HG03575 (cell line): ENCODE data around the gene SAP25.
"Not testable (repeated sequence)": the region's sequence is repeated elsewhere in the genome, so short reads cannot be mapped to it uniquely, and the experiment has no call there.

Experiments used
- ATAC-seq: cut with Tn5 transposase; IDR thresholded peaks from one replicate; pipeline ENCODE4 v1.9.1; 2021; ENCODE audit not compliant: unreplicated experiment, insufficient number of reproducible peaks, low FRiP score; ENCODE audit errors: extremely low read depth

Gene SAP25

DNA sequence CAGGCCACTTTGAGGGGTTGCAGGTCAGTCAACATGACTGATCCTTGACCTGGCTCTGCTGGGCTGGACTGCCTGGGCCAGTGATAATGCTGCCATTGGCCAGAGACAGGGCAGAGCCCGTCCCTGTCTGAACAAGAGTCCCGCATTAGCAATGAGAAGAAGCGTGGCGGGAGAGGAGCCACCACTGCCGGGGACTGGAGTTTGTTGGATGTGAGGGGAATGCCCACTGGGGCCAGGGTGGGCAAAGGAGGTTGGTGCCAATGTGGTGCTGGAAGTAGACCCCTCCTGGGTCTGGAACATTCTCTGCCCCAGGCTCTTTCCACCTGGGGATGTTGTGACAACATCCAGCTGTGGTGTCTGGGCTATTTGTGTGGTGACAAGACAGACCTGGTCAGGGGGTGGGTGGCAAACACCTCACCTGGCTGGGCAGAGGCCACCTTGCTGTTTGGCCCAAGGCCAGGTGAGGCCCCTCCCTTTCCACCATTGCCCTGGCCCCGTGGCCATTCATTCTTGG lies 7.6 kb downstream of the SAP25 start:
- ATAC-seq: no peak

DNA sequence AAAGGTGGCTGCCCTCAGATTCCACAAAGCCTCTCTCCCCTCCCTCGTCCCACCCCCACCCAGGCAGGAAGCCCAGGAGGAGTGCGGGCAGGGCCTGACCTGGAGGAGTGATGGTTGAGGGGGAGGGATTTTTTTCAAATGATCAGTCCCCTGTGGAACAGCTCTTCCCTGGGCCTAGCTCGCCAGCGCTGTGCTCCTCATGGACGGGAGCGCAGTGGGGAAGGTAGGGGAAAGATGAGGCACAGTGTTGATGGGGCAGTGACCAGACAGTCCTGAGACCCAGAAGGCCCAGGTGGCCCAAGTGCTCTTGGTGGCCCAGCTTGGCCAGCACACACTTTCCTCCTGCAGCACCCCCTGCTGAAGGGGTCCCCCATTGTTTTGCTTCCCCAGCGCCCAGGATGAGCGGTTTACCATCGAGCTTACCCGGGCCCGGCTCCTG lies 8.5 kb downstream of the SAP25 start:
- no peak for ATAC-seq

DNA sequence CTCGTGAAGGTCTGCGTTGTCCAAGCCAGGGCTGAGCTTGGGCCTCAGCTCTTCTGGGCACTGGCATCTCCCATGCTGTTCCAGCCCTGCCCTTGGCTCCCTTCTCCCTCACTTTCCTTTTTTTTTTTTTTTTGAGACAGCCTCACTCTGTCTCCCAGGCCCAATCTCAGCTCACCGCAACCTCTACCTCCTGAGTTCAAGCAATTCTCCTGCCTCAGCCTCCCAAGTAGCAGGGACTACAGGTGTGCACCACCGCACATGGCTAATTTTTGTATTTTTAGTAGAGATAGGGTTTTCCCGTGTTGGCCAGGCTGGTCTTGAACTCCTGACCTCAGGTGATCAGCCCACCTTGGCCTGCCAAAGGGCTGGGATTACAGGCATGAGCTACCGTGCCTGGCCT lies 9.3 kb downstream of the SAP25 start:
- not testable (repeated sequence) for ATAC-seq

- no peak for ATAC-seq
Measured at GRCh38 chr7:100563809-100564400, 9.8 kb downstream of the SAP25 start.

GRCh38 chr7:100563100-100563564 lies 10.6 kb downstream of the SAP25 start:
- no peak for ATAC-seq

DNA sequence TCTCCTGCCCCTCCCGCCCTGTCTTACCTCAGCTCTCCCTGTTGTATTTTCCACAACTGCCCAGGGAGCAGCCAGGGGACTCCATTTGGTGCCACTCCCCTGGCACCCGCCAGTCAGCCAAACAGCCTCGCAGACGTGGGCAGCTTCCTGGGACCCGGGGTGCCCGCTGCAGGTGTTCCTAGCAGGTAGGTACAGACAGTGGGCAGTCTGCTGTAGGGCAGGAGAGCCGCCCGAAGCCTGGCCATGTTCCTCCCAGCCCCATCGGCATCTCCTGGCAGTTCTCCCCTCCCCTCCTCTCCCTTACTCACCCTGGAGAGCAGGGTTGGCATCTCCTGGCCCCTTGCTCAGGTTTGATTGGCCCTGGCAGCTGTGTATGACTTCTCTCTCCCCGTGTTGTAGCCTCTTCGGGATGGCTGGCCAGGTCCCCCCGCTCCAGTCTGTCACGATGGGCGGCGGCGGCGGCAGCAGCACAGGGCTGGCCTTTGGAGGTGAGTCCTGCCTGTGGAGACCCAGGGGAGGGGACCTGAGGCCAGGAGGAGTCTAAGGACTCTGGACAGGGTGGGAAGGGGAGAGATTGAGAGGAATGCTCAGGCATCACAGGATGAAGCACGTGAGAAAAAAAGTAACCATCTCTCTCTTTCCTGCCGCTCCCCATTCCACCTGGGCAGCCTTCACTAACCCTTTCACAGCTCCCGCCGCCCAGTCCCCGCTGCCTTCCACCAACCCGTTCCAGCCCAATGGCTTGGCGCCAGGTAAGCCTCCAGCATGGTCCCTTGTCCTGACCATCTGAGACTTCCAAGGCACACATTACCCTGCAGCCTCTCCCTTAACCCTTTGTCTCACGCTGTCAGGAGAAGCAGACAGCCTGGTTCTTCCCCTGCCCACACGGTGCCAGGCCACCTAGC lies 11.3 kb downstream of the SAP25 start:
- ATAC-seq: no peak

- no peak for ATAC-seq
Measured at GRCh38 chr7:100561491-100562194, 12.1 kb downstream of the SAP25 start.

- ATAC-seq: no peak
Measured at GRCh38 chr7:100559127-100559526, 14.6 kb downstream of the SAP25 start.

- no peak for ATAC-seq
Measured at GRCh38 chr7:100556541-100556940, 17.2 kb downstream of the SAP25 start.

- no peak for ATAC-seq
Measured at GRCh38 chr7:100555701-100556100, 18.0 kb downstream of the SAP25 start.

- ATAC-seq: no peak
Measured at GRCh38 chr7:100553032-100553431, 20.7 kb downstream of the SAP25 start.

DNA sequence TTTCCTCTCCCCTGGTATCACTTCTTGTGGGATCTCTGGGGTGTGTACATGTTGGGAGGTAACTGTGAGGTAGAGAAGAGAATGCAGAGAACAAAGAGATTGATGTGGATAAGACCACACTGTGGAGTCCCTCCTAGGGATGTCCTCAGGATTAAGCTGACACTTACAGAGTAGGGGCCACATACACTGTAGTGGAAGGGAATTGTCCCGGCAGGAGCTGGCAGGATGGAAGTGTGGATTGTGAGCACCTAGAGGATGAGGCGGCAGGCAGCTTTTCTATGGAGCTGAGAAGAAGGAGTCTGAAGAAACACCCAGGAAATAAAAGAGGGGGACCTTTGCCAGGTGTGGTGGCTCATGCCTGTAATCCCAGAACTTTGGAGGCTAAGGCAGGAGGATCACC lies 21.2 kb downstream of the SAP25 start:
- ATAC-seq: no peak

GRCh38 chr7:100548446-100548845 lies 25.3 kb downstream of the SAP25 start:
- not testable (repeated sequence) for ATAC-seq

DNA sequence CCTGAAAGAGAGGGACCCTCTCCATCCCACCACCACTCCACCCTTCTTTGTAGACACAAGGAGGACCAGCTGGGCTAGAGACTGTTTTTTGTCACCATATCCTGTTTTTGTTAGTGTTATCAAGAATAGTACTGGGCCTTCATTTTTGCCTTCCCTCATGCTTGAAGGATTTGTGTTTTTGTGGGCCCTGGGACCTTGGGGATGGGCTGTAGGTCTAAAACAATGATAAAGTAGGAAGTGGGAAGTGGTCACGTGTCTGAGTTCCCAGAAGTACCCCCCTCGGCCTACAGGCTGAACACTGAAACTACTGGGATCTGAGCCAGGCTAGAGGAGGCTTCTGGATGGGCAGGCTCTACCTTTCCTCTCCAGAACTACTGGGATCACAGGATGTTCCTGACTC lies 25.8 kb downstream of the SAP25 start:
- no peak for ATAC-seq

- no peak for ATAC-seq
Measured at GRCh38 chr7:100546926-100547800, 26.5 kb downstream of the SAP25 start.

GRCh38 chr7:100546129-100546925 lies 27.4 kb downstream of the SAP25 start:
- no peak for ATAC-seq

DNA sequence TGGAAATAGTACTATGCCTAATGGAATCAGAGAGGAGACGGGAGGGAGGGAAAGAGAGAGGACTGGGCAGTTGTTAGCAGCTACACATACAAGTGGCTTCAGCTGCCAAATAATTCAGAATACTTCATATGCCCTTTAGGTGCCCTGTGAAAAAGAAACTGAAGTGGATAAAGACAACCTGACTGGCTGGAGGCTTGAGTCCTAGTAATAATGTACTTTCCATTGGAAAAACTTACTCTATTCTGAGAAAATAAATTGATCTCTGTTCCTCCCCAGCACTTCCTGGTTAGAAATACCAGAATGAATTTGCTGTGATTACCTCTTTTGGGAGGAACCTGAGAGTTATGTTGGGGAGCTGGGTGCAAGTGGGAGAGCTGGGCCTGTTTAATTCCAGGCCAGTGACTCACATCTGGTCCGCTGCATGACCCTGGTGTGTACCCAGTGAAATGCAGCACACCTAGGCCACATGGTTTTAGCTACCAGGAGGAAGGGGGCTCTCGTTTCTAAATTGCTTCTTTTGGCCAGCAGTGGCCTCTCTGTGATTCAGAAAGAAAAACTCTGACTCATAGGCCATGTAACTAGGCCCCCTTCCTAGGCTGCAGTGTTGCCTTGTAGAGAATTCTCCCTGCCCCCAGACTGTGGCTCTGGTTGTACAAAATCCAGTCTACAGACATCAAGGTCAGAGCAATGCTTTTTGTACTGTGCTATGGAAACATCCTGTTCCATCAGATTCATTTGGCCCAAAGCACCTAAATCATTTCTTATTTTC lies 28.2 kb downstream of the SAP25 start:
- no peak for ATAC-seq
